ENCODE data around the gene GLCCI1.
"Not testable (repeated sequence)": the region's sequence is repeated elsewhere in the genome, so short reads cannot be mapped to it uniquely, and the experiment has no call there.

The GLCCI1 gene

GRCh38 chr7:8056439-8056838 is 87.8 kb downstream of the GLCCI1 start:
- no peak for DNase-seq

- no peak for DNase-seq
Measured at GRCh38 chr7:8057566-8057965, 89.0 kb downstream of the GLCCI1 start.

GRCh38 chr7:8058322-8058721 is 89.7 kb downstream of the GLCCI1 start:
- DNase-seq = no peak

GRCh38 chr7:8058852-8059251 is 90.3 kb downstream of the GLCCI1 start:
- DNase-seq = no peak

GRCh38 chr7:8060241-8060640 is 91.6 kb downstream of the GLCCI1 start:
- no peak for DNase-seq

GRCh38 chr7:8063300-8063699 is 94.7 kb downstream of the GLCCI1 start:
- DNase-seq = not testable (repeated sequence)

DNA sequence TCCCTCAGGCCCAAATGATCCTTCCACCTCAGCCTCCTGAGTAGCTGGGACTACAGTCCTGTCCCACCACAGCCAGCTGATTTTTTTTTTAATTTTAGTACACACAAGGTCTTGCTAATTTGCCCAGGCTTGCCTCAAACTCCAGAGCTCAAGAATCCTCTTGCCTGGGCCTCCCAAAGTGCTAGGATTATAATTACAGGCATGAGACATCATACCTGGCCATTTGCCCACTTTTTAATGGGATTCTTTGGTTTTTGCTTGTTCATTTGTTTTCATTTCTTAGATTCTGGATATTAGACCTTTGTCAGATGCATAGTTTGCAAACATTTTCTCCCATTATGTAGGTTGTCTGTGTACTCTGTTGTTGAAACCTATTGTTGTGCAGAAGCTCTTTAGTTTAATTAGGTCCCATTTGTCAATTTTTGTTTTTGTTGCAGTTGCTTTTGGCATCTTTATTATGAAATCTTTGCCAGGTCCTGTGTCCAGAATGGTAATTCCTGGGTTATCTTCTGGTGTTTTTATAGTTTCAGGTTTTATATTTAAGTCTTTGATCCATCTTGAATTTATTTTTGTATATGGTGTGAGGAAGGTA is 95.2 kb downstream of the GLCCI1 start:
- peak; percentile 13 to 45 for DNase-seq

- DNase-seq = no peak
Measured at GRCh38 chr7:8064828-8065227, 96.2 kb downstream of the GLCCI1 start.

DNA sequence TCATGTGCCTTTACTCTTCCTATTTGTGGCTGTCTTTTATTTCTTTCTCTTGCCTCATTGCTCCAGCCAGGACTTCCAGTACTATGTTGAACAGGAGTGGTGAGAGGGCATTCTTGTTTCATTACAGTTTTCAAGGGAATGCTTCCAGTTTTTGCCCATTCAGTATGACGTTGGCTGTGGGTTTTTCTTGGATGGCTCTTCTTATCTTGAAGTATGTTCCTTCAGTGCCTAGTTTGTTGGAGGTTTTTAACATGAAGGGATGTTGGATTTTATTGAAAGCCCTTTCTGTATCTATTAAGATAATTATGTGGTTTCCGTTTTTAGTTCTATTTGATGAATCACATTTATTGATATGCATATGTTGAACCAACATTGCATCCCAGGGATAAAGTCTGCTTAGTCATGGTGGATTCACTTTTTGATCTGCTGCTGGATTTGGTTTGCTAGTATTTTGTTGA is 96.8 kb downstream of the GLCCI1 start:
- DNase-seq = no peak

DNA sequence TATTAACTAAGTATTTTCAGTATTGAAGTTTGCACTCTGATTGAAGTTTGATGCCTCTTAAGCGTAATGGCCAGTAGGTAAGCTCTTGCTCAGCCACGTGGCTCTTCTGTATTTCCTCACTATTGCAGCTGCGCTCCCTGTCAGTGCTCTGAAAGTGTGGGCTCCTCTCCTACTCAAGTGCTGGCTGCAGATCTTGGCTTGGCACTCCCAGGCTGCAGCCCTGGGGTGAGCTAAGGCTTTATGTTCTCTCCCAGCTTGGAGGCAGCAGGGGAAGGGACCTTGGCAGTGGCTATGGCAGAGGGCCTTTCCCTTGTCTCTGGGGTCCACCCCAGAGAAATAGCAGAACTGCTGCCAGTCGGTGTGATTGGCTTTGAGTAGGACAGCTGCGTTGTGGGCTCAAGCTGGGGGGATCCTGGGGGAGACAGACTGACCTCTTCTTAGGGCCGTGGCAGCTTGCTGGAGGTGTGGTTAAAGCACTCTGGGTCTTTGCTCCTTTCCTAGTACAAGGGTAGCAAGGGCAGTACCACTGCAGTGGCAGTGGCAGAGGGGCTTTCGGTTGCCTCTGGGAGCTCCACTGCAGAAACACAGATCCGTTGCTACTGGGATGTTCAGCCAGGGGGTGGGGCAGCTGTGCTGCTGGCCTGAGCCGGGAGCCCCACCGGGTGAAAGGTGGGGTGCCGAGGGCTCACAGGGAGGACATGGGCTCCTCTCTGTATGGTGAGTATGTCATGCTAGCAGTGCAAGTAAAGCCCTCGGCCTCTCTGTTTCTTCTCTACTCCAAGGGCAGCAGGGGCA is 100.5 kb downstream of the GLCCI1 start:
- no peak for DNase-seq

GRCh38 chr7:8070451-8071180 is 102.0 kb downstream of the GLCCI1 start:
- DNase-seq = peak in 1 of 2 experiments; percentile 30

DNA sequence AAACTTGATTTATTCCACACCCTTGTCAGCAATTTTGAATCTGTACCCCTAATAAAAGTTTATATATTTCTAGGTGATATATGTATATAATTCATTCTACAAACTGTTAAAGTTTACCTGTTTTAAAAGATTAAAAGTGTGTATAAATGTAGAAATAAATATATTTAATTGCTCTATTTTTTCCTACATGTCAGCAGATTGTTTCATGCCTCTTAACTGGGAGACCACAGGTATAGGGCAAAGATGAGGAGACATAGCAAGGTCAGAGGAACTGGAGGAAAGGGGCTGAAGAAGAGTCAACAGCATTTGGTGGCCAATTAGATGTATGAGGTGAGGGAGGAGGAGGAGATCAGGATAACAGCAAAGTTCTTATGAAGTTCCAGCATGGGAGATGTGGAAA is 109.8 kb downstream of the GLCCI1 start:
- no peak for DNase-seq

- DNase-seq = no peak
Measured at GRCh38 chr7:8082762-8083161, 114.2 kb downstream of the GLCCI1 start.

- no peak for DNase-seq
Measured at GRCh38 chr7:8084836-8085235, 116.2 kb downstream of the GLCCI1 start.

DNA sequence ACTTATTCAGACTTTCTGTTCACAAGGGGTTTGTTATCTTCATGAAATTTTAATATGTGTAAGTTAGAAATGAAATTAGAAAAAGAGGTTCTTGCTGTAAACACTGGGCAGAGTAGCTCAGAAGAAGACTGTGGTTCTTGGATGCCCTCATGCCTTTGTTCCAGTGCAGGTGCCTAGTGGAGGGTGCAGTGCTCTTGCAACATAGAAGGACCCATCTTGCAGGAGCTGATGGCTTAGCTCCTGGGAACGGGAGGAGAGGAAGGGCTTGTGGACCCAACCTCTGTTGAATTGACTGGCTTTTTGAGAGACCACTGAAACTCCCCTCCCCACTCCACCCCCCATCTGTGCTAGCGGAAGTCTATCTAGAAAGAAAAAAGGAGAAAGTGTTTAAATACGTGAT is 116.8 kb downstream of the GLCCI1 start:
- no peak for DNase-seq

DNA sequence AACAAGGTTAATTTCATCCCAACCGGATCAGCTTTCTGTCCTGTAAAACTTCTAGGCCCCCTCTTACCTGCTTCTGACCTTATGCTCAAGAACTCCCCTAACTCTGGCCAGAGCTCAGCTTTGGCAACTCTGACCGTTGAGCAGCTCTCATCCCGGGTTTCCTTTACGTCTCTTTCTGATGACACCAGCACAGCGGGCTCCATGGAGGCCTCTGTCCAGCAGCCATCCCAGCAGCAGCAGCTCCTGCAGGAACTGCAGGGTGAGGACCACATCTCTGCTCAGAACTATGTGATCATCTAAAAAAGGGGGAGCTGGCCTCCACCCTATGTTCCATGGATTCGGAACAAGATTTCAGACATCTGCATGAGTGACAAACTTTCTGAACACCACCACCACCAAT is 117.6 kb downstream of the GLCCI1 start:
- DNase-seq = no peak

- DNase-seq = no peak
Measured at GRCh38 chr7:8089036-8089780, 120.6 kb downstream of the GLCCI1 start.

- no peak for DNase-seq
Measured at GRCh38 chr7:8092140-8092539, 123.5 kb downstream of the GLCCI1 start.

DNA sequence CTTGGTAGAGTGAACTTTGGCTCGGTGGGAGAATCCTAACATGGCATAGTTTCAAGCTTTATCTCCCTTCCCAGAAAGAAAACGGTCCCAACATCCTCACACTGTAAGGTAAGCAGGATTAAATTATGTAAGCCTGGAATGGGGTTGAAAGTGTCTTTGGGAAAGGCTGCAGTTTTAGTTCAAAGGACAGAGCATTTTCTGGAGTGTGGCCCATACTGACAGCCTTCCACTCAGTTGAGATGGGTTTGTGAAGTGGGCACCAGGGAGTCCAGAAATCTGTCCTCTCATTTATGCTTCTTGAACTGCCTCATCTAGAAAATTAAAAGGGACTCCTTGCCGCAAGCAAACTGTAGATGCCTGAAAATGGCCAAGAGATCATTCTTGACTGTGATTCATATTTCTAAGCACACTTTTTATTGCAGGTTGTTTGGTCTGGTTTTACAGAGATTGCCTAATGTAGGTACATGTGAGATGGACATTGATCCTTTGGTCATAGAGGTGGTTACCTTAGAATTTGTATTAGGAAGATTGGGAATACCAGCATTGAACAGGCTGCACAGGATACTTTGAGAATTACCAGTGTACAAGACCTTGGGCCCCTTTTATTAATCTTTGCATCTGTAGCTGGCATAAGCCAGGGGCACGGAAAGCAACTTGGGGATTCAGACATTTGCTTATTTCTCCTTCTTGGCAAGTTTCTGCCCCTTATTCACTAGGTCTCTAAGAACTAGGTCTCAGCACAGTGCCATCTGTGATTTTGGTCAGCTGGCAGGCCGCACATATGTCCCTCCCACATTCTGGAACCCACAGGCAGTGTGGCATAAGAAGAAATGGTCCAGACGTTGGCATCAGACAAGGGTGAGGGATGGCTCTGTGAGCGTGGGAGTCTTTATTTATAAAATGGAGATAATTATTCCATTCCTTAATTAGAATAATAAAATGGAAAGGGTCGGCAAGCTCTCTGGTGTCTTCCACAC is 125.9 kb downstream of the GLCCI1 start:
- no peak for DNase-seq

GRCh38 chr7:8101292-8101691 is 132.7 kb downstream of the GLCCI1 start:
- DNase-seq = not testable (repeated sequence)

- no peak for DNase-seq
Measured at GRCh38 chr7:8103282-8103681, 134.7 kb downstream of the GLCCI1 start.

Data from NCI-H446 (cell line).